K562 (cell line): Measurements from ENCODE around the gene PPIP5K2. TPM values are rescaled to one million over a fixed set of nuclear protein-coding genes. Genes with fewer than 3 reads are reported as not detected.

ENCODE experiments used
- BCOR ChIP-seq: fragments of 450-650 bp; IDR thresholded peaks from 2 replicates; pipeline ENCODE4 v1.6.1; 2016
- C11orf30 ChIP-seq: fragments of 450-650 bp; IDR thresholded peaks from 2 replicates; pipeline ENCODE4 v1.6.1; 2016; ENCODE audit warnings: low read depth, mild to moderate bottlenecking
- FOS ChIP-seq: IDR thresholded peaks from 3 replicates; pipeline ENCODE4 v1.6.1; 2011; ENCODE audit not compliant: insufficient read length; ENCODE audit errors: extremely low read depth
- GTF2E2 ChIP-seq: fragments of 200-800 bp; sonication (Bioruptor generic); IDR thresholded peaks from 2 replicates; pipeline ENCODE4 v1.6.1; 2016; ENCODE audit warnings: missing genetic modification characterization, missing compliant biosample characterization
- HNRNPL ChIP-seq: fragments of 200-400 bp; formaldehyde crosslinking; IDR thresholded peaks from 2 replicates; pipeline ENCODE4 v1.6.1; 2017; ENCODE audit warnings: low read depth, mild to moderate bottlenecking, low read length
- KLF10 ChIP-seq: fragments of 250-450 bp; sonication (Bioruptor Pico); IDR thresholded peaks from 2 replicates; pipeline ENCODE4 v1.6.1; 2021; ENCODE audit warnings: matching md5 sums
- MTA3 ChIP-seq: fragments of 450-650 bp; formaldehyde crosslinking; IDR thresholded peaks from 2 replicates; pipeline ENCODE4 v1.6.1; 2017; ENCODE audit warnings: mild to moderate bottlenecking, borderline replicate concordance
- NR1H2 ChIP-seq: sonication (generic); formaldehyde crosslinking; IDR thresholded peaks from 2 replicates; pipeline ENCODE4 v1.4.0; 2020; ENCODE audit warnings: mild to moderate bottlenecking, missing genetic modification reagents
- POLR2G ChIP-seq: fragments of 200-400 bp; formaldehyde crosslinking; IDR thresholded peaks from 2 replicates; pipeline ENCODE4 v1.6.1; 2017; ENCODE audit warnings: low read depth, mild to moderate bottlenecking, antibody characterized with exemption, low read length, moderate library complexity
- RAD51 ChIP-seq: fragments of 450-650 bp; IDR thresholded peaks from 2 replicates; pipeline ENCODE4 v1.7.1; 2016; ENCODE audit warnings: low read depth, mild to moderate bottlenecking, borderline replicate concordance
- RBM14 ChIP-seq: fragments of 200-400 bp; formaldehyde crosslinking; IDR thresholded peaks from 2 replicates; pipeline ENCODE4 v1.6.1; 2018; ENCODE audit warnings: low read depth, mild to moderate bottlenecking, low read length, moderate library complexity, borderline replicate concordance; ENCODE audit not compliant: insufficient read depth
- RBM15 ChIP-seq: fragments of 200-400 bp; formaldehyde crosslinking; IDR thresholded peaks from 2 replicates; pipeline ENCODE4 v1.6.1; 2018; ENCODE audit warnings: mild to moderate bottlenecking, low read length, moderate library complexity; ENCODE audit not compliant: insufficient read depth
- RBM25 ChIP-seq: fragments of 200-400 bp; formaldehyde crosslinking; IDR thresholded peaks from 2 replicates; pipeline ENCODE4 v1.6.1; 2018; ENCODE audit warnings: low read length, low read depth, moderate library complexity; ENCODE audit not compliant: severe bottlenecking
- SMARCA4 ChIP-seq: fragments of 450-650 bp; IDR thresholded peaks from 2 replicates; pipeline ENCODE4 v1.6.1; 2016
- STAG1 ChIP-seq: sonication (generic); formaldehyde crosslinking; IDR thresholded peaks from 2 replicates; pipeline ENCODE4 v1.5.0; 2020; ENCODE audit warnings: missing genetic modification reagents, borderline replicate concordance
- TEAD4 ChIP-seq, 2 experiments: sonication (generic) in 1 of 2; formaldehyde crosslinking in 1 of 2; IDR thresholded peaks; 2 replicates each; pipeline versions ENCODE4 v1.6.1 to v1.8.0; 2012 to 2022; ENCODE audit warnings: borderline replicate concordance in 1 of 2, inconsistent platforms in 1 of 2, low read length in 1 of 2, mild to moderate bottlenecking in 1 of 2, missing genetic modification reagents in 1 of 2
- TOE1 ChIP-seq, 2 experiments: fragments of 450-650 bp in 1 of 2; sonication (generic) in 1 of 2; formaldehyde crosslinking in 1 of 2; IDR thresholded peaks; 2 replicates each; pipeline versions ENCODE4 v1.7.1 to v1.8.0; 2016 to 2022; ENCODE audit warnings: borderline replicate concordance in 2 of 2, mild to moderate bottlenecking in 2 of 2, antibody characterized with exemption in 1 of 2, inconsistent platforms in 1 of 2, low read depth in 1 of 2, missing genetic modification reagents in 1 of 2, moderate library complexity in 1 of 2
- ZBTB7A ChIP-seq: IDR thresholded peaks from 2 replicates; pipeline ENCODE4 v1.6.1; 2011; ENCODE audit warnings: low read depth, mild to moderate bottlenecking, low read length, moderate library complexity, borderline replicate concordance; ENCODE audit not compliant: control insufficient read depth
- ZNF140 ChIP-seq: fragments of 250-450 bp; sonication (Bioruptor Pico); IDR thresholded peaks from 2 replicates; pipeline ENCODE4 v1.8.0; 2021; ENCODE audit warnings: moderate library complexity, mild to moderate bottlenecking, inconsistent platforms
- ZNF507 ChIP-seq: conservative IDR thresholded peaks from 2 replicates; pipeline ENCODE4 v1.6.1; 2017; ENCODE audit warnings: missing genetic modification characterization, missing compliant biosample characterization
- ZNF717 ChIP-seq: fragments of 250-450 bp; sonication (Bioruptor Pico); IDR thresholded peaks from 2 replicates; pipeline ENCODE4 v1.5.0; 2021
- polyA plus RNA-seq, 8 experiments: library from polyadenylated mRNA; depleted of rRNA in 4 of 8; stranded (reverse) in 5 of 8; unstranded in 3 of 8; fragments of >200 nt; fragmentation: Nextera tagmentation in 2 of 8; fragmentation: Illumina TruSeq in 1 of 8; extraction: Ambion mirVana in 2 of 8; extraction: Trizol in 1 of 8; gene quantifications; 2 replicates each; pipeline versions ENCODE4 v1.2.1 to v1.2.3, GENCODE V29; 2011 to 2014; ENCODE audit warnings: inconsistent platforms in 1 of 8, missing spikeins in 1 of 8
- total RNA-seq, 7 experiments: library from RNA; depleted of rRNA in 6 of 7; stranded (reverse); fragments of >200 nt in 6 of 7; fragmentation: Illumina TruSeq in 2 of 7; extraction: Trizol in 2 of 7; gene quantifications; 2 replicates each; pipeline versions ENCODE4 v1.2.1 to v1.2.3, GENCODE V29; 2011 to 2021; ENCODE audit warnings: low replicate concordance in 1 of 7
- TF ChIP-seq, protein P1 (sequence below), 2 experiments: fragments of 450-650 bp in 1 of 2; sonication (generic) in 1 of 2; formaldehyde crosslinking; conservative IDR thresholded peaks; 2 replicates each; pipeline versions ENCODE4 v1.4.0 to v1.8.1; 2020 to 2022; ENCODE audit warnings: mild to moderate bottlenecking in 1 of 2, missing genetic modification reagents in 1 of 2
- TF ChIP-seq, protein P2 (sequence below): fragments of 450-650 bp; IDR thresholded peaks from 2 replicates; pipeline ENCODE4 v1.6.1; 2017; ENCODE audit warnings: antibody characterized with exemption, mild to moderate bottlenecking
- TF ChIP-seq, protein P3 (sequence below): fragments of 450-650 bp; formaldehyde crosslinking; IDR thresholded peaks from 2 replicates; pipeline ENCODE4 v1.4.0; 2022; ENCODE audit warnings: mild to moderate bottlenecking, moderate library complexity

The PPIP5K2 gene
- total and polyA plus RNA-seq, 9 of the 15 experiments (the other 6 are each of a cell fraction or from before 2014, with no cell fraction given), result 39.4 to 150 (median 99.1) TPM

DNA sequence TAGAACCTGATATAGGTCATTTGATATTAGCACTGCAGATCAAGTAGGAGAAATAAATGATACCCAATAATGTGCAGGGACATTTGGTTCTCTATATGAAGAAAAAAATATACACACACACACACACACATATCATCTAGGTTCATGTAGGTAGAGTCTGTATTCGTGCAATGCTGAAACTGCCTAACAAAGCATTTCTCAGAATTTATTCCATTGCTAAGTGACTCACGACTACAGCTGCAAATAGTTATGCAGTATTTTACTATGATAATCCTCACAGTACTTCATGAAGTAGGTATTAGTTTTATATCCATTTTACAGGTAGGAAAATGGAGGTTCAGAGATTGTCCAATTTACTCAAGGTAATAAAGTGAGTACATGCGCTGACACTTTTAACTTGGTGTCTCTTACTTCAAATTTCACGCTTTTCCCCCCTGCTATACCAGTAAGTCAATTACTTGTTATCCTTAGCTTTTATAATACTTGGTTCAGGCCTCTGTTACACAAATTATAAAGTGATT lies 2.6 kb upstream of the PPIP5K2 start (continued):
- no peak for TF ChIP-seq ZBTB7A
- TF ChIP-seq KLF10, result no peak
- TF ChIP-seq C11orf30, result no peak
- no peak for TF ChIP-seq NR1H2 (CRISPR knock-in tag)
- TF ChIP-seq POLR2G, result no peak
- TF ChIP-seq, protein P1, sequence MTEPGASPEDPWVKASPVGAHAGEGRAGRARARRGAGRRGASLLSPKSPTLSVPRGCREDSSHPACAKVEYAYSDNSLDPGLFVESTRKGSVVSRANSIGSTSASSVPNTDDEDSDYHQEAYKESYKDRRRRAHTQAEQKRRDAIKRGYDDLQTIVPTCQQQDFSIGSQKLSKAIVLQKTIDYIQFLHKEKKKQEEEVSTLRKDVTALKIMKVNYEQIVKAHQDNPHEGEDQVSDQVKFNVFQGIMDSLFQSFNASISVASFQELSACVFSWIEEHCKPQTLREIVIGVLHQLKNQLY (CRISPR knock-in tag; conservative IDR thresholded peaks at IDR 0.05), result no peak
- peak; percentile 78 for TF ChIP-seq RBM25
- TF ChIP-seq GTF2E2 (tag), result no peak
- TF ChIP-seq HNRNPL, result no peak
- no peak for TF ChIP-seq TEAD4 (IDR thresholded peaks at IDR 0.05; ENCODE audit: low read length)
- TF ChIP-seq TEAD4 (CRISPR knock-in tag; IDR thresholded peaks at IDR 0.05; ENCODE audit: borderline replicate concordance), result no peak
- TF ChIP-seq, protein P2, sequence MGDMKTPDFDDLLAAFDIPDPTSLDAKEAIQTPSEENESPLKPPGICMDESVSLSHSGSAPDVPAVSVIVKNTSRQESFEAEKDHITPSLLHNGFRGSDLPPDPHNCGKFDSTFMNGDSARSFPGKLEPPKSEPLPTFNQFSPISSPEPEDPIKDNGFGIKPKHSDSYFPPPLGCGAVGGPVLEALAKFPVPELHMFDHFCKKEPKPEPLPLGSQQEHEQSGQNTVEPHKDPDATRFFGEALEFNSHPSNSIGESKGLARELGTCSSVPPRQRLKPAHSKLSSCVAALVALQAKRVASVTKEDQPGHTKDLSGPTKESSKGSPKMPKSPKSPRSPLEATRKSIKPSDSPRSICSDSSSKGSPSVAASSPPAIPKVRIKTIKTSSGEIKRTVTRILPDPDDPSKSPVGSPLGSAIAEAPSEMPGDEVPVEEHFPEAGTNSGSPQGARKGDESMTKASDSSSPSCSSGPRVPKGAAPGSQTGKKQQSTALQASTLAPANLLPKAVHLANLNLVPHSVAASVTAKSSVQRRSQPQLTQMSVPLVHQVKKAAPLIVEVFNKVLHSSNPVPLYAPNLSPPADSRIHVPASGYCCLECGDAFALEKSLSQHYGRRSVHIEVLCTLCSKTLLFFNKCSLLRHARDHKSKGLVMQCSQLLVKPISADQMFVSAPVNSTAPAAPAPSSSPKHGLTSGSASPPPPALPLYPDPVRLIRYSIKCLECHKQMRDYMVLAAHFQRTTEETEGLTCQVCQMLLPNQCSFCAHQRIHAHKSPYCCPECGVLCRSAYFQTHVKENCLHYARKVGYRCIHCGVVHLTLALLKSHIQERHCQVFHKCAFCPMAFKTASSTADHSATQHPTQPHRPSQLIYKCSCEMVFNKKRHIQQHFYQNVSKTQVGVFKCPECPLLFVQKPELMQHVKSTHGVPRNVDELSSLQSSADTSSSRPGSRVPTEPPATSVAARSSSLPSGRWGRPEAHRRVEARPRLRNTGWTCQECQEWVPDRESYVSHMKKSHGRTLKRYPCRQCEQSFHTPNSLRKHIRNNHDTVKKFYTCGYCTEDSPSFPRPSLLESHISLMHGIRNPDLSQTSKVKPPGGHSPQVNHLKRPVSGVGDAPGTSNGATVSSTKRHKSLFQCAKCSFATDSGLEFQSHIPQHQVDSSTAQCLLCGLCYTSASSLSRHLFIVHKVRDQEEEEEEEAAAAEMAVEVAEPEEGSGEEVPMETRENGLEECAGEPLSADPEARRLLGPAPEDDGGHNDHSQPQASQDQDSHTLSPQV, result 0 out of 2 replicates have a peak, but pooled peaks have one; percentile 22
- TF ChIP-seq SMARCA4, result no peak
- TF ChIP-seq ZNF507 (tag), result no peak
- TF ChIP-seq RBM15, result no peak
- TF ChIP-seq BCOR, result peak; percentile 79; the same call in 1 of the 2 replicates
- no peak for TF ChIP-seq ZNF717 (CRISPR knock-in tag)
- TF ChIP-seq, protein P3, sequence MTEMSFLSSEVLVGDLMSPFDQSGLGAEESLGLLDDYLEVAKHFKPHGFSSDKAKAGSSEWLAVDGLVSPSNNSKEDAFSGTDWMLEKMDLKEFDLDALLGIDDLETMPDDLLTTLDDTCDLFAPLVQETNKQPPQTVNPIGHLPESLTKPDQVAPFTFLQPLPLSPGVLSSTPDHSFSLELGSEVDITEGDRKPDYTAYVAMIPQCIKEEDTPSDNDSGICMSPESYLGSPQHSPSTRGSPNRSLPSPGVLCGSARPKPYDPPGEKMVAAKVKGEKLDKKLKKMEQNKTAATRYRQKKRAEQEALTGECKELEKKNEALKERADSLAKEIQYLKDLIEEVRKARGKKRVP, result no peak
- TF ChIP-seq MTA3, result no peak
- no peak for TF ChIP-seq FOS
- TF ChIP-seq ZNF140 (CRISPR knock-in tag), result no peak
- no peak for TF ChIP-seq STAG1 (CRISPR knock-in tag)
- TF ChIP-seq RBM14, result no peak
- no peak for TF ChIP-seq TOE1 (IDR thresholded peaks at IDR 0.05; ENCODE audit: borderline replicate concordance)
- no peak for TF ChIP-seq TOE1 (CRISPR knock-in tag; IDR thresholded peaks at IDR 0.05; ENCODE audit: borderline replicate concordance, low read depth)
- TF ChIP-seq RAD51, result no peak
